Medulla oblongata (tissue), 1 donor: ENCODE measurements around the gene GSAP.
"Not testable (repeated sequence)": the region's sequence is repeated elsewhere in the genome, so short reads cannot be mapped to it uniquely, and the experiment has no call there.

ENCODE experiments used
- DNase-seq: peaks from one replicate; pipeline ENCODE4 v3.0.0-alpha.2; 2015; ENCODE audit errors: extremely low spot score

Gene GSAP

DNA sequence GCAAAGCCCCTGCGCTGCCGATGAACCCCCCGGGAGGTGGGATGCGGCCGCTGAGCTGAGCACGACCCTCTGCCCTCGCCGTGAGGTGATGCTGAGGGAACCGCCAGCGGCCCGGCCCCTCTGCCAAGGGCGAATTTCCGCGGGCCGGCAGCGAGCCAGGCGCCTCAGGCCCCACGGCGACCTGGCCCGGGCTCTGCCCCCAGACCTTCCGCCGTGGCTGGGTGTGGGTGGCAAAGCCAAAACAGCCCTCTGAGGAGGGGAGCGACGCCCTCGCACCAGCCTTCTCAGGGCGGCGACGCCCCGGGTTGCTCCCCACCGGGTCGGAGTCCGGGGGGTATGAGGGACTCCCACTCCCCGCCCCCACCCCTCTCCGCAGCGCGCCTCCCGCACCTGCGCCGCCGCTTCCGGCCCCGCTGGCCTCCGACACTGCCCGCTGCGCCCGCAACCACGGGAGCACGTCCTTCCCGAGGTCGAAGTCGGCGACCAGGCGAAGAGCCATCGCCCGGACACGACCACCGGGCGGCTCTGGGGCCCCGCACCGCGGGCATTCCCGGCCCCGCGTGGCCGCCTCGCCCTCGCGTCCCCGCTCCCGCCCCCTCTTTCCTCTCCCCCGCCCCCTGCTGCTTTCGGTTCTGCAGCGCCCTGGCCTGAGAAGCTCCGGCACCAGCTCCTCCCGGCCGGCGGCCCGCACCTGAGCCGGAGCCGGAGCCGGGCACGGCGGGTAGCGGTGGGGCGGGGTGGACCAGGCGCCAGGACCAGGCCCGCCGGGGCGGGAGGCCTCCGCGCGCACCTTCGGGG is at the start of gene GSAP:
Gene GSAP (minus strand): TSS at position 527 of the 798 bp plus-strand sequence. CDS start 28 bp downstream, at position 499.
- peak; percentile 45 for DNase-seq

- no peak for DNase-seq
Measured at GRCh38 chr7:77465256-77465655, 49.1 kb upstream of the GSAP start.

GRCh38 chr7:77464589-77464988 is 48.4 kb upstream of the GSAP start:
- no peak for DNase-seq

- DNase-seq = not testable (repeated sequence)
Measured at GRCh38 chr7:77463632-77464031, 47.5 kb upstream of the GSAP start.

GRCh38 chr7:77461842-77462241 is 45.7 kb upstream of the GSAP start:
- no peak for DNase-seq

DNA sequence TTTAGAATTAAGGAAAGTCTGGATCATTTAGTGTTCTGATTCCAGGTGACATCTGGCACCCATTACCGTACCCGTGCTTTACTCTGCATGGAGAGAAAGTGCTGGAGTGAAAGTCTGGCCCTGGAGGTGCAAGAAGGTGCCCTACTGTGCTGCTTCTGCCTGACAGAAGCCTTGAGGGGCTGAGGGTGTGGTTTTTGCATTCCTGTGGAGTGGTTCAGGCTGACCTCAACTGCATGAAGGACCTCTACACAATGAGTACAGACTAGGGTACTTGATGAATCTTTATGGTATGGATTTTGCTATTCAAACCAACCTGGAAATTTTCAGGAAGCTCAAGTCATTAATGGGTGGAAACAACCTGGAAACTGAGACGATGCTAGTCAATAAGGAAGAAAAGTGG is 45.1 kb upstream of the GSAP start:
- DNase-seq = no peak

DNA sequence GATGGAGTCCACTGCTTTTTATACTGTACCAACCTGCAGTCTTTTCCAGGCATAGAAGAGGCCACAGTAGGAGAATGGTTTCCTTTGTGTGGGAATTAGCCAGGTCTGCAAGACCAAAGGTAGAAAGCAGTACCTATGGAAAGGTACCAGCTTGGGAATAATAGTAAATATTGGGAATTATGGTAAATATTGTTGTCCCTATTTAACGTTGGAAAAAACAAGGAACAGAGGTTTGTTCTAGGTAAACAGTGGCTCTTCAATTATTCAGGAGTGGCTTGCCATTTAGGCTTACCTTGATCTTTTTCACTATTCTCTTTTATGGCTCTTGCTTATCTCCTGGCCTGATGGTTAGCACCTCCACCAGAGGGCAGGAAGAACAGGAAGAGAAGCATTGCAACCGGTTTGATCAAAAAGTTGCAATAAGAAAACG is 43.9 kb upstream of the GSAP start:
- DNase-seq = no peak

- DNase-seq = no peak
Measured at GRCh38 chr7:77459311-77459726, 43.2 kb upstream of the GSAP start.

GRCh38 chr7:77458786-77459185 is 42.6 kb upstream of the GSAP start:
- no peak for DNase-seq

- no peak for DNase-seq
Measured at GRCh38 chr7:77457779-77458178, 41.6 kb upstream of the GSAP start.

DNA sequence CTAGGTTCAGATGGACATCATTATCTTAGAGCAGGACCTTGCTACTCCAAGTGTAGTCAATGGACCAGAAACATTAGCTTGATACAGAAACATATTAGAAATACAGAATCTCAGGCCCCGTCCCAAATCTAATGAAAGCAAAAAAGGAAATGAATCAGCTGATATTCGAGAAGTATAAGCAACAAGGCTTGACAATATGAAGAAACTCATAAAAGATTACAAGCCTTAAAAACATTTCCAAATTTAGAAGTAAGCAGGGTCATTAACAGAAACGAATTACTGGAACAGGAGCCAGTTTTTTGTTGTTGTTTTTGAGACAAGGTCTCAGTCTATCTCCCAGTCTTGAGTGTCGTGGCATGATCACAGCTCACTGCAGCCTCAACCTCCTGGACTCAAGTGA is 40.5 kb upstream of the GSAP start:
- no peak for DNase-seq

DNA sequence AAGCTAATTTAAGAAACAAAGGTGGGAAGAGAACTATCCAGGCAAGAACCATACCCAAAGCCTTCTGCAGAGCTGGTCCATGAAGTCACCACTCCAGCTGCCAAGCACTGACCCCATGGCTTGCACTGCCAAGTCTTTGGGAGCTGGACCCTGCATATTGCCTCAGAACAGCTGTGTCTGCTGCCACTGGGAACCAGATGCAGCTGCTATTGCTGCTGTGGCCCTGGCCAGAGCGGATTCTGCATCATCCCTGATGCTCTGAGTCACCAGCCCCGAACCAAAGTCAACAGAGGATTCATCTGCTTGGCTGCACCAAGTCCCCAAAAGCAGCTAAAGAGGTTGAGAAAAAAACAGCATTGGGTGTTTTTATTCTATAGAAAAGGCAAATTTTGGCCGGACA is 39.2 kb upstream of the GSAP start:
- no peak for DNase-seq

DNA sequence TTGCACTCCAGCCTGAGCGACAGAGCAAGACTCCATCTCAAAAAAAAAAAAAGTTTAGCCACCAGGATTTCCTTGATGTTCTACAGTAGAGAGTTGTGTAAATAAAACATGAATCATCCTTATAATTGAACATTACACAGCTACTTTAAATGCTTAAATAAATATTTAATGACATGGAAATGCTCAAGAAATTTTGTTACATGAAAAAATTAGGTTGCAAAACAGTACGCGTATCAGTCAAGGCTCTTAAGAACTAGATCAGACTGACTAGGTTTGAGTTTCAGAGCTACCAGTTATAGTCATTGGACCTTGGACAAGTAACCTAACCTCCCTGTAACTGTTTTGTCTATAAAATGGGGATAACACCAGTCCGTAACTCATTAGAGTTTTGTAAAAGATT is 38.7 kb upstream of the GSAP start:
- DNase-seq = no peak

- peak; percentile 60 for DNase-seq
Measured at GRCh38 chr7:77453531-77453930, 37.4 kb upstream of the GSAP start.

- not testable (repeated sequence) for DNase-seq
Measured at GRCh38 chr7:77451950-77452349, 35.8 kb upstream of the GSAP start.

DNA sequence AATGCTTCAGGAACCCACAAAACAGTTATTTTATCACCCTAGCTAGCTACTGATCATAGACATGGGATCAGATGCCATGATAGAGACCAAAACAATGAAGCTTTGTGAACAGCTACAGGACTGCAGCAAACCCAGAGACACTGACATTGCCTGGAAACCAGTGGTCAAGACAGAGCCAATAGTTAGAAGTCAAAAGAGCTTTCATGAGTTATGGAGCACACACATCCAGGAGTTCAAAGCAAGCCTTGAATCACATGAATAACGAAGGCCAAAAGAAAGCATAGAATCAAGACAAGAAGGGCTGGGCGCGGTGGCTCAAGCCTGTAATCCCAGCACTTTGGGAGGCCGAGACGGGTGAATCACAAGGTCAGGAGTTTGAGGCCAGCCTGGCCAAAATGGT is 34.5 kb upstream of the GSAP start:
- peak; percentile 89 for DNase-seq

GRCh38 chr7:77450054-77450453 is 33.9 kb upstream of the GSAP start:
- peak; percentile 24 for DNase-seq

GRCh38 chr7:77447616-77448015 is 31.5 kb upstream of the GSAP start:
- no peak for DNase-seq

DNA sequence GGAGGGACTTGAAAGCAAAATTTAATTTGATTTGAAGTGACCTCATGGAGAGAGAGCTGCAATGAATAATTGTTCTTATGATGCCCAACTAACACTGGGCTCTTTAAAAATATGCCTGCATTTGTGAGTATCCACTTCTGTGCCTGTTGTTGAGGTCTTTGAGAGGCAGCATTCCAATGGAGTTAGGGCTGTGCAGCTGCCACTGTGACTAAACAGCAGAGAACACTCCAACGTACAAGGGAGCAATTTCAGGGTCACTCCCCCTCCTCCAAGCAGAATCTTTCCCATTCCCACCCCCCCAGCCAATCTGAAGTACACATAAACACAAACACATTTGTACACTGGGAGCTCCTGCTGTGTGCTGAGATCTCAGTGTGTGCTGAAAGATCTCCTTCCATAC is 28.0 kb upstream of the GSAP start:
- DNase-seq = no peak

DNA sequence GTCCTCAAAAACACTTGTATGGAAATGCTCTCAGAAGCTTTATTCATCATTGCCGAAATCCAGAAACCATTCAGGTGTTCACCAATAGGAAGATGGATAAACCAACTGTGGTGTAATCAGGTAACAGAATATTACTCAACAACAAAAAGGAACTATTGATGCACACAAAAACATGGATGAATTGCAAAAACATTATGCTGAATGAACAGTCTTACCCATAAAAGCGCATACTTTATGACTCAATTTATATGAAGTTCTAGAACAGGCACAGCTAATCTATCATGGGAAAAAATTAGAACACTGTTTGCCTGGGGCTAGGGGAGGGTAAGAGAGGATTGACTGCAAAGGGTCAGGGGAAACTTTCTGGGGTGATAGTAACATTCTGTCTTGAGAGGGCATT is 26.9 kb upstream of the GSAP start:
- no peak for DNase-seq

- no peak for DNase-seq
Measured at GRCh38 chr7:77442636-77443035, 26.5 kb upstream of the GSAP start.

DNA sequence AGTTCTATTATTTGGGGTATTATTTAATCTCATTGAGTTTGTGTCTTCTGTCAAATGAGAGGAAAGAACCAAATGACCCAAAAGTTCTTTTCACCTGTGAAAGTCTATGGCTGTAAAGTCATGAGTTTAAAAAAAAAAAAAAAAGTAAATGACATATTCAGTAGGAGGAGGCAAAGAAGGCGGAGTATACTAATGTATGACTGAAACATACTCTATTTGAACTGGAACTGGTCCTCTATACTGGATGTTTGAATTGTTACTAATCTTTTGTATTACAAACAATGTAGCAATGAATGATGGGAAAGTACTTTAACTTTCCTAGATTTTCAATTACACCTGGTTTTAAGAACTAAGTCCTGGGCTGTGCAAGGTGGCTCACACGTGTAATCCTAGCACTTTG is 24.9 kb upstream of the GSAP start:
- no peak for DNase-seq

DNA sequence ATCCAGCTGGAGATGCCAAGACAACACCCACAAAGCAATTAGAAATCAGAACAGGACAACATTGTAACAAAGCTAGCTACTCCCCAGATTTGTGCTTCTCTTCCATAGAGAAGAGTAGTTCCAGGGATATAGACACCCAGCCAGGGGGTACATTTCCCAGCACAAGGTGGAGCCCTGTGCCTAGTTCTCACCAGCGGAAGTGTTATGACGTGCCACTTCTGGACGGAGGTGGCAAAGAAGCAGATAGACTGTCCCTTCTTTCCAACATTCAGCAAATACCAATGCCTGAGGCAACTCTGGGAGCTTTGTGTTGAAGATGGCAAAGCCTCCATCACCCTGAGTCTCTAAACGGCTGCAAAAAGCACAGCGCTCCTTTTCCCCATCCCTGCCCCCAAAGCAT is 23.4 kb upstream of the GSAP start:
- peak; percentile 83 for DNase-seq

DNA sequence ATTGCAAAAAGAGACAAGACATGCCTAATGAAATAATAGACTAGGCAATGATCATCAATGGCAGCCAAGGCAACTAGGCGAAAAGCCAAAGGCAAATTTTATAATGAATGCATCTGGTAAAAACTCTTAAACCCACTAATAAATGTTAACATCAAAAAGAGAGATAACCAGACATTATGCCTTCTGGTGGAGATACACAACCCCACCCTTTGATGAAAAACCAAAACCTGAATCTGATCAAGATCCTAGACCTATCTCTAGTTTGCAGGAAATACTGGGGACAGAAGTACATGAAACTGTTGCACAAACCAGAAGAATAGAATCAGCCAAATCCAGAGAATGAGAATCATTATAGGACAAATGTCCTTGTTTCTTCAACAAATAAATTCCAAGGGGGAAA is 22.0 kb upstream of the GSAP start:
- no peak for DNase-seq
